Bronchial epithelial cell (primary cell): ENCODE measurements around the gene LRRC4C. TPM values are rescaled to one million over a fixed set of nuclear protein-coding genes. Genes with fewer than 3 reads are reported as not detected.

ENCODE experiments used
- DNase-seq: peaks from one replicate; pipeline ENCODE4 v3.0.0-alpha.2; 2010; ENCODE audit warnings: low read depth
- FAIRE-seq: peaks from 2 replicates; lab custom pipeline; 2011; peaks lifted over from hg19 to GRCh38; lab: Jason Lieb, UNC
- H3K27me3 ChIP-seq: 2 replicates; pipeline ENCODE4 v1.5.1; 2011; ENCODE audit warnings: low read length; ENCODE audit not compliant: control insufficient read depth, insufficient read depth
- H3K36me3 ChIP-seq: 2 replicates; pipeline ENCODE4 v1.5.1; 2011; ENCODE audit warnings: low read length; ENCODE audit not compliant: control insufficient read depth, insufficient read depth
- H3K4me3 ChIP-seq: 2 replicates; pipeline ENCODE4 v1.5.1; 2011; ENCODE audit warnings: mild to moderate bottlenecking, low read depth, low read length, control low read depth
- total RNA-seq: library from RNA; depleted of rRNA; stranded (reverse); fragments of >200 nt; gene quantifications from 2 replicates; pipeline ENCODE4 v1.2.1, GENCODE V29; 2014
- TF ChIP-seq, protein P1 (sequence below): IDR thresholded peaks from 2 replicates; pipeline ENCODE4 v1.5.1; 2011; ENCODE audit warnings: mild to moderate bottlenecking, moderate library complexity, low read length, control low read depth, inconsistent platforms; ENCODE audit not compliant: insufficient read depth, severe bottlenecking

LRRC4C gene
- total RNA-seq, 1 donor from 2014 or later, result not detected

DNA sequence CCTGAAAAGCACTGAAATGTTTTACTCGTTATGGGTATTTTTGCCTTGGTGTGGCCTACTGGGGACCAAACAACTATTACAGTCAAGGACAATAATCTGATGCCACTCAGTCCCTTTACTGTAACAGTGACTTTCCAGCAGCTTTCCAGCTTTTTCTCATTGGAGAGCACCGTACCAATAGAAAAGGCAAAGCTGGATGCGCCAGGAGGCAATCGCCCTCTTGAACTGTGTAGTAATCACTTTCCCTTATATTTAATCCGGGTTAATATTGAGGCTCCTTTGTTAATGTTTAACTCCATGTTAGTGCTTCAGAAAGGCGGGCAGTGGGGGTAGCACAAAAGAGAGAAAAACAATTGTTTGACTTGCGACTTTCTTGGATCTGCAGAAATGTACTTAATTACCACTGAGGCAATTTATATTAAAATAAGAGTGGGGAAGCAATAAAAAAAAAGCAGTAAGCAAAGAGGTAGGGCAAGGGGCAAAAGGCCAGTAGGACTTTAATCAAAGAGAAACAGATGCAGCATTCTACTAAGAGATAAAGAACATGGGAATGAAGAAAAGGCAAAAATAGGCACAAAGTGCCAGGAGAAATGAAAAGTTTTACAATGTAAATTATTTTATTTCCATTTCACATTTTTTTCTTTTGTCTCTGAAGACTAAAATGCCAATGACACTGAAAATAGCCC is 81.6 kb downstream of the LRRC4C start:
- TF ChIP-seq, protein P1, sequence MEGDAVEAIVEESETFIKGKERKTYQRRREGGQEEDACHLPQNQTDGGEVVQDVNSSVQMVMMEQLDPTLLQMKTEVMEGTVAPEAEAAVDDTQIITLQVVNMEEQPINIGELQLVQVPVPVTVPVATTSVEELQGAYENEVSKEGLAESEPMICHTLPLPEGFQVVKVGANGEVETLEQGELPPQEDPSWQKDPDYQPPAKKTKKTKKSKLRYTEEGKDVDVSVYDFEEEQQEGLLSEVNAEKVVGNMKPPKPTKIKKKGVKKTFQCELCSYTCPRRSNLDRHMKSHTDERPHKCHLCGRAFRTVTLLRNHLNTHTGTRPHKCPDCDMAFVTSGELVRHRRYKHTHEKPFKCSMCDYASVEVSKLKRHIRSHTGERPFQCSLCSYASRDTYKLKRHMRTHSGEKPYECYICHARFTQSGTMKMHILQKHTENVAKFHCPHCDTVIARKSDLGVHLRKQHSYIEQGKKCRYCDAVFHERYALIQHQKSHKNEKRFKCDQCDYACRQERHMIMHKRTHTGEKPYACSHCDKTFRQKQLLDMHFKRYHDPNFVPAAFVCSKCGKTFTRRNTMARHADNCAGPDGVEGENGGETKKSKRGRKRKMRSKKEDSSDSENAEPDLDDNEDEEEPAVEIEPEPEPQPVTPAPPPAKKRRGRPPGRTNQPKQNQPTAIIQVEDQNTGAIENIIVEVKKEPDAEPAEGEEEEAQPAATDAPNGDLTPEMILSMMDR, result no peak
- FAIRE-seq (no peak), DNase-seq (no peak)
- H3K27me3 ChIP-seq, result no peaks in the 10 kb centered on the region
- no peak overlapping the region for H3K4me3 ChIP-seq
- H3K36me3 ChIP-seq, result no peaks in the 10 kb centered on the region

DNA sequence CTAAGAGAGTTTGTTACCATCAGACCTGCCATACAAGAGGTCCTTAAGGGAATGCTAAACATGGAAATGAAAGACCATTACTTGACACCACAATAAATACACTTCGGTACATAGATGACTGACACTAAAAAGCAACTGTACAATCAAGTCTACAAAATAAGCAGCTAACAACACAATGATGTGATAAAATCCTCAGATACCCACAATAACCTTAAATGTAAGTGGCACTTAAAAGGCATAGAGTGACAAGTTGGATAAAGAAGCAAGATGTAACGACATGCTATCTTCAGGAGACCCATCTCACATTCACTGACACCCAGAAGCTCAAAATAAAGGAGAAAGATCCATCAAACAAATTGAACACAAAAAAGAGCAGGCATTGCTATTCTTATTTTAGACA is 107.6 kb downstream of the LRRC4C start:
- FAIRE-seq (no peak), DNase-seq (no peak)
- H3K4me3 ChIP-seq, result no peak overlapping the region
- no peaks in the 10 kb centered on the region for H3K27me3 ChIP-seq
- H3K36me3 ChIP-seq, result no peaks in the 10 kb centered on the region
- TF ChIP-seq, protein P1, result no peak

DNA sequence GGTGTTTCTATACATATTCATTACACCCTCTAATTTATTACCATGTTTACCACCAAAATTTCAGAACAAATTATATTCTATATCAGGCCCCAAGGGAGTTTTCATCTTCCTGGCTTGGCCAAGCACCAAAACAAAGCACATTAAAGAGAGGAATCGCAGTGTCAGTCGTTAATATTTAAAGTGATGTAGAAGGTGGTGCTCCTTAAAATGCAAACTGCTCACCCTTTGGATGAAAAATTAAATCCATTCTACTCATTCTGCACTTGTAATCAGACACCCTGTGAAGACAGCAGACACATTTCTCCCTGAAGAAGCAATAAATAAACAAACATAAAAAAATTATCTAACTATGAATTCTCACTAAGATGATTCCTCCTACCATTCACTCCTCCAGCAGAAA is 113.4 kb downstream of the LRRC4C start:
- TF ChIP-seq, protein P1, result no peak
- Histone ChIP-seq H3K4me3 (no peak overlapping the region), H3K36me3 (no peaks in the 10 kb centered on the region), H3K27me3 (no peaks in the 10 kb centered on the region)
- no peak for FAIRE-seq
- no peak for DNase-seq

DNA sequence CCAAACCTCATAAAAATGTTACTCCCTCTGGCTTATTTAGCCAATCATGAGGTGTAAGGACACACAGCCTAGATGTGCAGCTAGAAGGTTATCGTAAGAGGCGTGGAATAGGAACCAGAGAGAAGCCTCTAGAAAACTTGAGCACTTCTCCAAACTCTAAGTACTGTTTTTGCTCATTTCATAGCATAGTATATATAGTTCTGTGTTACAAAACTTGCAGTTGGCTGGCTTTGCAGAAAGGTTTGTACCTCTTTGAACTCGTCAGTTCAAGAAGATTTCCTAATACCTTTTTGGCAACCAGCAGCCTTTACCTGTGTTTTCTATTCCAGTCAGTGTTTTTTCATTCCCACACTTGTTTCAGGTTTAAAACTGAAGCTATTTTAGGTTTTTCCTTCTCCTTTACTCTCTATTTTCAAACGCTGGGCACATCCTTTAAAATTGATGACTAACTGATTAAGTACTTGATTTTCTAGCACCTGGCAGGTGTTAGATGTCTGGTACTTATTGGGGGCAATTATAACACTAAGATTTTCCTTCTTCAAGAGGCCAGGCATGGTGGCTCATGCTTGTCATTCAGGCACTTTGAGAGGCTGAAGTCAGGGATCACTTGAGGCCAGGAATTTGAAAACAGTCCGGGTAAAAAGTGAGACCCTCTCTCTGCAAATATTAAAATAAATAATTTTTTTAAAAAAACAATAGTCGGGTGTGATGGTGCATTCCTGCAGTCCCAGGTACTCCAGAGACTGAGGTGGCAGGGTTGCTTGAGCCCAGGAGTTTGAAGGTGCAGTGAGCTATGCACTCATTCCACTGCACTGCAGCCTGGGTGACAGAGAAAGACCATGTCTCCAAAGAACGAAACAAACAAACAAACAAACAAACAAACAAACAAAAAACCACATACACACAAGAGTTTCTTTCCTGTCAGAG is 125.2 kb downstream of the LRRC4C start:
- no peaks in the 10 kb centered on the region for H3K27me3 ChIP-seq
- no peaks in the 10 kb centered on the region for H3K36me3 ChIP-seq
- TF ChIP-seq, protein P1, result no peak
- no peak overlapping the region for H3K4me3 ChIP-seq
- no peak for FAIRE-seq
- DNase-seq, result no peak

DNA sequence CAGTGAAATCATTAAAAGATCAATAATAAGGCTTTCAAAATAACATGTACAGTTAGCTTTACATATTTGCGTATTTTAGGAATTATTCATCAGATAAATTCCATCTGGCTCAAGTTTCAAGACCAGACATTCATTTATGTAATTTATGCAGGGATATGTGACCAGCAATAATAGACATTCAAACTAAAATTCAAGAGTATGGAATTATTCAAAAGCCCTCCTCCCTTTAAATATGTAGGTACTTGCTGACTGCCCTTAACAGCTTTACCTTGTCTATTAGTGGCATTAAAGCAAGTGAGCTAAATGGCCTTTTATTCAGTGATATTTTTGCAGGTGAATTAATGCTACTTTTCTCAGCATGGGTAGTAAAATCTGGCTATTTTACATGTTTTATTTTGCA is 126.1 kb downstream of the LRRC4C start:
- DNase-seq (no peak), FAIRE-seq (no peak)
- Histone ChIP-seq H3K36me3 (no peaks in the 10 kb centered on the region), H3K4me3 (no peak overlapping the region), H3K27me3 (no peaks in the 10 kb centered on the region)
- TF ChIP-seq, protein P1, result no peak
